K562 (cell line): Measurements from ENCODE around the gene OR2V1.

Experiments used
- HDAC6 ChIP-seq: IDR thresholded peaks from 2 replicates; pipeline ENCODE4 v1.6.1; 2012; ENCODE audit warnings: low read depth, mild to moderate bottlenecking, control low read depth, inconsistent platforms, low read length, moderate library complexity
- POLR2H ChIP-seq: IDR thresholded peaks from 2 replicates; pipeline ENCODE4 v1.6.1; 2016; ENCODE audit warnings: missing genetic modification characterization, low read depth, mild to moderate bottlenecking, control low read depth, missing compliant biosample characterization, moderate library complexity
- PURB ChIP-seq: sonication (generic); formaldehyde crosslinking; IDR thresholded peaks from 2 replicates; pipeline ENCODE4 v1.9.0; 2021; ENCODE audit warnings: low read depth, mild to moderate bottlenecking, missing genetic modification reagents
- SREBF2 ChIP-seq: sonication (generic); formaldehyde crosslinking; IDR thresholded peaks from 2 replicates; pipeline ENCODE4 v1.4.0; 2020; ENCODE audit warnings: mild to moderate bottlenecking, missing genetic modification reagents
- ZBTB7A ChIP-seq: IDR thresholded peaks from 2 replicates; pipeline ENCODE4 v1.6.1; 2011; ENCODE audit warnings: low read depth, mild to moderate bottlenecking, low read length, moderate library complexity, borderline replicate concordance; ENCODE audit not compliant: control insufficient read depth
- ZNF239 ChIP-seq: fragments of 250-450 bp; sonication (Bioruptor Pico); IDR thresholded peaks from 2 replicates; pipeline ENCODE4 v1.4.0; 2020; ENCODE audit warnings: mild to moderate bottlenecking
- TF ChIP-seq, protein P1 (sequence below): fragments of 450-650 bp; IDR thresholded peaks from 2 replicates; pipeline ENCODE4 v1.6.1; 2018; ENCODE audit not compliant: partially characterized antibody
- TF ChIP-seq, protein P2 (sequence below), 2 experiments: IDR thresholded peaks; 2 replicates each; pipeline ENCODE4 v1.6.1; 2012; ENCODE audit warnings: improper control_type of control experiment in 2 of 2, low read depth in 2 of 2, low read length in 2 of 2, borderline replicate concordance in 1 of 2

DNA sequence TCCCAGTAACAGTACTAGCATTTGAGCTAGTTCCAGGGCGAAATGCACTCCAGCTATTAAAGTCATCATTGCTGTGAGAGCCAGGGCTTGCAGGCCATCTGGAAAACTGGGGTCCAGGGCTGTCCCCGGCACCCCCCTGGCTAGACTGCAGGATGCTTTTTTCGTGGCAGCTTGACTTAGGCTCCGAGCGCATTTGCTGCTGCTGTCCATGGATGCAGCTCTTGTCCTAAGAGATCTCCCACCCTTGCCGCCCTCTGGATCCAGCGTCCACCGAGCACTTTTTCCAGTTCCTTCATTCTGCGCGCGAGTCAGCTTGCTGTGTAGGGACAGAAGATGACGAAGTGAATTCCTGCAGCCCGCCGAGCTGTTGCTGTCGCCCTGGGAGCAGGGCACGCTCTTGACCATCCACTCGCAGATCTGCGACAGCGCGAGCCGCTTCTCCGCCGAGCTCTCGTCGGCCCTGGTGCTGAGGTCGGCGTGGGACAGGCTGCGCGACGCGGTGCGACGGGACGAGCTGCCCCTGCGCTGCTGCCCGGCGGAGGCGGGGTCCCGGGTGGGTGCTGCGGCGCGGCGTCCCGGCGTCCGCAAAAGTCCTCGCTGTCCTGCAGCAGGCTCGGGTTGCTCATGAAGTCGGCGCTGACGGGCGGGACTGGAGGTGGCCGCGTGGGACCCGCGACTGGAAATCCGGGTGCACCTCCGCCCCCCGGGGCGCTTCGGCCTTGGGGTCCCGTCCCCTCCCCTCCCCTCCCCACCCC is 30.7 kb downstream of the OR2V1 start:
- TF ChIP-seq ZBTB7A: peak; percentile 68
- TF ChIP-seq, protein P1, sequence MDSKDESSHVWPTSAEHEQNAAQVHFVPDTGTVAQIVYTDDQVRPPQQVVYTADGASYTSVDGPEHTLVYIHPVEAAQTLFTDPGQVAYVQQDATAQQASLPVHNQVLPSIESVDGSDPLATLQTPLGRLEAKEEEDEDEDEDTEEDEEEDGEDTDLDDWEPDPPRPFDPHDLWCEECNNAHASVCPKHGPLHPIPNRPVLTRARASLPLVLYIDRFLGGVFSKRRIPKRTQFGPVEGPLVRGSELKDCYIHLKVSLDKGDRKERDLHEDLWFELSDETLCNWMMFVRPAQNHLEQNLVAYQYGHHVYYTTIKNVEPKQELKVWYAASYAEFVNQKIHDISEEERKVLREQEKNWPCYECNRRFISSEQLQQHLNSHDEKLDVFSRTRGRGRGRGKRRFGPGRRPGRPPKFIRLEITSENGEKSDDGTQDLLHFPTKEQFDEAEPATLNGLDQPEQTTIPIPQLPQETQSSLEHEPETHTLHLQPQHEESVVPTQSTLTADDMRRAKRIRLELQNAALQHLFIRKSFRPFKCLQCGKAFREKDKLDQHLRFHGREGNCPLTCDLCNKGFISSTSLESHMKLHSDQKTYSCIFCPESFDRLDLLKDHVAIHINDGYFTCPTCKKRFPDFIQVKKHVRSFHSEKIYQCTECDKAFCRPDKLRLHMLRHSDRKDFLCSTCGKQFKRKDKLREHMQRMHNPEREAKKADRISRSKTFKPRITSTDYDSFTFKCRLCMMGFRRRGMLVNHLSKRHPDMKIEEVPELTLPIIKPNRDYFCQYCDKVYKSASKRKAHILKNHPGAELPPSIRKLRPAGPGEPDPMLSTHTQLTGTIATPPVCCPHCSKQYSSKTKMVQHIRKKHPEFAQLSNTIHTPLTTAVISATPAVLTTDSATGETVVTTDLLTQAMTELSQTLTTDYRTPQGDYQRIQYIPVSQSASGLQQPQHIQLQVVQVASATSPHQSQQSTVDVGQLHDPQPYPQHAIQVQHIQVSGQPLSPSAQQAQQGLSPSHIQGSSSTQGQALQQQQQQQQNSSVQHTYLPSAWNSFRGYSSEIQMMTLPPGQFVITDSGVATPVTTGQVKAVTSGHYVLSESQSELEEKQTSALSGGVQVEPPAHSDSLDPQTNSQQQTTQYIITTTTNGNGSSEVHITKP: no peak
- no peak for TF ChIP-seq PURB (CRISPR knock-in tag)
- no peak for TF ChIP-seq SREBF2 (CRISPR knock-in tag)
- no peak for TF ChIP-seq ZNF239 (CRISPR knock-in tag)
- TF ChIP-seq POLR2H (tag): no peak
- TF ChIP-seq, protein P2, sequence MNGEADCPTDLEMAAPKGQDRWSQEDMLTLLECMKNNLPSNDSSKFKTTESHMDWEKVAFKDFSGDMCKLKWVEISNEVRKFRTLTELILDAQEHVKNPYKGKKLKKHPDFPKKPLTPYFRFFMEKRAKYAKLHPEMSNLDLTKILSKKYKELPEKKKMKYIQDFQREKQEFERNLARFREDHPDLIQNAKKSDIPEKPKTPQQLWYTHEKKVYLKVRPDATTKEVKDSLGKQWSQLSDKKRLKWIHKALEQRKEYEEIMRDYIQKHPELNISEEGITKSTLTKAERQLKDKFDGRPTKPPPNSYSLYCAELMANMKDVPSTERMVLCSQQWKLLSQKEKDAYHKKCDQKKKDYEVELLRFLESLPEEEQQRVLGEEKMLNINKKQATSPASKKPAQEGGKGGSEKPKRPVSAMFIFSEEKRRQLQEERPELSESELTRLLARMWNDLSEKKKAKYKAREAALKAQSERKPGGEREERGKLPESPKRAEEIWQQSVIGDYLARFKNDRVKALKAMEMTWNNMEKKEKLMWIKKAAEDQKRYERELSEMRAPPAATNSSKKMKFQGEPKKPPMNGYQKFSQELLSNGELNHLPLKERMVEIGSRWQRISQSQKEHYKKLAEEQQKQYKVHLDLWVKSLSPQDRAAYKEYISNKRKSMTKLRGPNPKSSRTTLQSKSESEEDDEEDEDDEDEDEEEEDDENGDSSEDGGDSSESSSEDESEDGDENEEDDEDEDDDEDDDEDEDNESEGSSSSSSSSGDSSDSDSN (IDR thresholded peaks at IDR 0.05; ENCODE audit: borderline replicate concordance in 1 of 2, low read depth in 2 of 2, low read length in 2 of 2): no peak
- TF ChIP-seq HDAC6: no peak
